Measurements from ENCODE around the gene MBP. TPM values are rescaled to one million over a fixed set of nuclear protein-coding genes. Genes with fewer than 3 reads are reported as not detected.
A peak's percentile ranks its signal among the peaks of the same experiment; 100 is the strongest.

MBP gene
- total RNA-seq, 2 experiments from 2014 or later: 138 to 148 TPM

- Mint-ChIP-seq H3K27ac (peak overlapping the region; percentile 97), H3K36me3 (peaks cover 50% of the 10 kb centered on the region), H3K4me3 (peak overlapping the region; percentile 85), H3K27me3 (no peaks in the 10 kb centered on the region), H3K4me1 (peaks cover 75% of the 10 kb centered on the region), H3K9me3 (no peaks in the 10 kb centered on the region)
- POLR2A ChIA-PET: interaction anchor here (0.6 to 3.8 kb wide), 11 partner anchors 8 to 239 kb away, joined by 3 to 36 read pairs (median 4); partner anchors contain the start of gene MBP
- DNase-seq: no peak
- ATAC-seq (ENCODE audit: low read depth): peak; percentile 3
Measured at GRCh38 chr18:77061946-77062517, 70.6 kb downstream of the MBP start.

GRCh38 chr18:77061281-77061945 is 71.2 kb downstream of the MBP start:
- Mint-ChIP-seq H3K9me3 (no peaks in the 10 kb centered on the region), H3K27me3 (no peaks in the 10 kb centered on the region), H3K36me3 (peaks cover 47% of the 10 kb centered on the region), H3K4me1 (peaks cover 77% of the 10 kb centered on the region), H3K27ac (peak overlapping the region; percentile 97), H3K4me3 (peak overlapping the region; percentile 85)
- DNase-seq (no peak), ATAC-seq (ENCODE audit: low read depth) (no peak)
- POLR2A ChIA-PET: interaction anchor here (1.5 to 3.8 kb wide), 3 partner anchors 41 to 70 kb away, joined by 3 to 36 read pairs (median 17); partner anchors contain the start of gene MBP

- Mint-ChIP-seq H3K36me3 (peaks cover 35% of the 10 kb centered on the region), H3K4me3 (peak overlapping the region; percentile 15), H3K27ac (peak overlapping the region; percentile 97), H3K27me3 (no peaks in the 10 kb centered on the region), H3K9me3 (no peaks in the 10 kb centered on the region), H3K4me1 (peaks cover 75% of the 10 kb centered on the region)
- ATAC-seq (ENCODE audit: low read depth): no peak
- POLR2A ChIA-PET: interaction anchor here (0.6 kb wide), 1 partner anchor 156 kb away, joined by 4 read pairs; no protein-coding TSS in a partner anchor
- DNase-seq: no peak
Measured at GRCh38 chr18:77060151-77060550, 72.4 kb downstream of the MBP start.

- POLR2A ChIA-PET: no interaction called here
- Mint-ChIP-seq H3K27me3 (no peaks in the 10 kb centered on the region), H3K27ac (peak overlapping the region; percentile 73), H3K4me3 (peak overlapping the region; percentile 2), H3K4me1 (peaks cover 76% of the 10 kb centered on the region), H3K9me3 (no peaks in the 10 kb centered on the region), H3K36me3 (peaks cover 29% of the 10 kb centered on the region)
- DNase-seq (no peak), ATAC-seq (ENCODE audit: low read depth) (no peak)
Measured at GRCh38 chr18:77059294-77059916, 73.2 kb downstream of the MBP start.

GRCh38 chr18:77058290-77058835 is 74.2 kb downstream of the MBP start:
- no peak overlapping the region for H3K27ac Mint-ChIP-seq
- peaks cover 26% of the 10 kb centered on the region for H3K36me3 Mint-ChIP-seq
- ATAC-seq (ENCODE audit: low read depth) (no peak), DNase-seq (no peak)
- H3K4me1 Mint-ChIP-seq: peaks cover 74% of the 10 kb centered on the region
- H3K27me3 Mint-ChIP-seq: no peaks in the 10 kb centered on the region
- H3K9me3 Mint-ChIP-seq: no peaks in the 10 kb centered on the region
- POLR2A ChIA-PET: no interaction called here
- H3K4me3 Mint-ChIP-seq: no peak overlapping the region

- H3K36me3 Mint-ChIP-seq: peaks cover 21% of the 10 kb centered on the region
Measured at GRCh38 chr18:77057006-77057395, 75.6 kb downstream of the MBP start.

GRCh38 chr18:77056344-77057005 is 76.1 kb downstream of the MBP start:
- Mint-ChIP-seq H3K4me1 (peaks cover 60% of the 10 kb centered on the region), H3K4me3 (peak overlapping the region; percentile 90), H3K27me3 (no peaks in the 10 kb centered on the region), H3K36me3 (peaks cover 22% of the 10 kb centered on the region), H3K9me3 (no peaks in the 10 kb centered on the region), H3K27ac (peak overlapping the region; percentile 100)
- POLR2A ChIA-PET: interaction anchor here (0.6 to 1.3 kb wide), 3 partner anchors 11 to 75 kb away, joined by 3 to 7 read pairs (median 7); no protein-coding TSS in a partner anchor
- DNase-seq: no peak
- no peak for ATAC-seq (ENCODE audit: low read depth)

More at GRCh38 chr18:77057006-77057395, 75.6 kb downstream of the MBP start:
- Mint-ChIP-seq H3K4me1 (peaks cover 65% of the 10 kb centered on the region), H3K27me3 (no peaks in the 10 kb centered on the region), H3K9me3 (no peaks in the 10 kb centered on the region), H3K4me3 (peak overlapping the region; percentile 90), H3K27ac (peak overlapping the region; percentile 100)
- no peak for DNase-seq
- POLR2A ChIA-PET: interaction anchor here (1.2 to 1.3 kb wide), 2 partner anchors 10 to 75 kb away, joined by 7 read pairs; no protein-coding TSS in a partner anchor
- ATAC-seq (ENCODE audit: low read depth): no peak

GRCh38 chr18:77055429-77056300 is 76.9 kb downstream of the MBP start:
- H3K27ac Mint-ChIP-seq: peak overlapping the region; percentile 100
- H3K36me3 Mint-ChIP-seq: peaks cover 22% of the 10 kb centered on the region
- DNase-seq (no peak), ATAC-seq (ENCODE audit: low read depth) (no peak)
- no peaks in the 10 kb centered on the region for H3K9me3 Mint-ChIP-seq
- no peaks in the 10 kb centered on the region for H3K27me3 Mint-ChIP-seq
- H3K4me1 Mint-ChIP-seq: peaks cover 52% of the 10 kb centered on the region
- POLR2A ChIA-PET: interaction anchor here (0.5 to 2.6 kb wide), 13 partner anchors 8 to 153 kb away, joined by 3 to 24 read pairs (median 7); partner anchors contain the start of gene MBP
- H3K4me3 Mint-ChIP-seq: peak overlapping the region; percentile 90

- H3K9me3 Mint-ChIP-seq: no peaks in the 10 kb centered on the region
- H3K36me3 Mint-ChIP-seq: peaks cover 19% of the 10 kb centered on the region
- H3K27me3 Mint-ChIP-seq: no peaks in the 10 kb centered on the region
- ATAC-seq (ENCODE audit: low read depth) (peak; percentile 88), DNase-seq (peak; percentile 79)
- H3K4me1 Mint-ChIP-seq: peaks cover 45% of the 10 kb centered on the region
- POLR2A ChIA-PET: interaction anchor here (0.5 to 2.6 kb wide), 14 partner anchors 8 to 334 kb away, joined by 3 to 24 read pairs (median 5); partner anchors contain the start of gene MBP
- peak overlapping the region; percentile 100 for H3K27ac Mint-ChIP-seq
- H3K4me3 Mint-ChIP-seq: peak overlapping the region; percentile 90
Measured at GRCh38 chr18:77054606-77055428, 77.8 kb downstream of the MBP start.

GRCh38 chr18:77054288-77054605 is 78.3 kb downstream of the MBP start:
- DNase-seq: peak; percentile 66
- H3K4me1 Mint-ChIP-seq: peaks cover 43% of the 10 kb centered on the region
- H3K36me3 Mint-ChIP-seq: peaks cover 16% of the 10 kb centered on the region
- POLR2A ChIA-PET: interaction anchor here (0.6 to 2.6 kb wide), 13 partner anchors 9 to 333 kb away, joined by 3 to 24 read pairs (median 6); partner anchors contain the start of gene MBP
- H3K9me3 Mint-ChIP-seq: no peaks in the 10 kb centered on the region
- peak overlapping the region; percentile 100 for H3K27ac Mint-ChIP-seq
- no peaks in the 10 kb centered on the region for H3K27me3 Mint-ChIP-seq
- peak overlapping the region; percentile 90 for H3K4me3 Mint-ChIP-seq
- peak; percentile 37 for ATAC-seq (ENCODE audit: low read depth)

- peaks cover 13% of the 10 kb centered on the region for H3K36me3 Mint-ChIP-seq
- H3K9me3 Mint-ChIP-seq: no peaks in the 10 kb centered on the region
- ATAC-seq (ENCODE audit: low read depth) (no peak), DNase-seq (no peak)
- H3K27ac Mint-ChIP-seq: peak overlapping the region; percentile 100
- no peaks in the 10 kb centered on the region for H3K27me3 Mint-ChIP-seq
- POLR2A ChIA-PET: interaction anchor here (0.6 to 2.6 kb wide), 12 partner anchors 10 to 333 kb away, joined by 3 to 24 read pairs (median 7); partner anchors contain the start of gene MBP
- peaks cover 39% of the 10 kb centered on the region for H3K4me1 Mint-ChIP-seq
- peak overlapping the region; percentile 90 for H3K4me3 Mint-ChIP-seq
Measured at GRCh38 chr18:77053616-77054287, 78.8 kb downstream of the MBP start.

All from activated naive CD8-positive, alpha-beta T cell treated with anti-CD3 and anti-CD28 coated beads, Interleukin-2, amount 10 ng/mL, durations not matched to agents 7 days and 5 days (primary cell).